Stimulated activated CD4-positive, alpha-beta T cell treated with anti-CD3 and anti-CD28 coated beads, Interleukin-15, amount 100 ng/mL, for 24 hours (primary cell): ENCODE results near the gene NECTIN1.

Source experiments
- DNase-seq: peaks from one replicate; pipeline ENCODE4 v3.0.0-alpha.2; 2020

The NECTIN1 gene

GRCh38 chr11:119638851-119639250 lies 90.1 kb downstream of the NECTIN1 start:
- DNase-seq: no peak

DNA sequence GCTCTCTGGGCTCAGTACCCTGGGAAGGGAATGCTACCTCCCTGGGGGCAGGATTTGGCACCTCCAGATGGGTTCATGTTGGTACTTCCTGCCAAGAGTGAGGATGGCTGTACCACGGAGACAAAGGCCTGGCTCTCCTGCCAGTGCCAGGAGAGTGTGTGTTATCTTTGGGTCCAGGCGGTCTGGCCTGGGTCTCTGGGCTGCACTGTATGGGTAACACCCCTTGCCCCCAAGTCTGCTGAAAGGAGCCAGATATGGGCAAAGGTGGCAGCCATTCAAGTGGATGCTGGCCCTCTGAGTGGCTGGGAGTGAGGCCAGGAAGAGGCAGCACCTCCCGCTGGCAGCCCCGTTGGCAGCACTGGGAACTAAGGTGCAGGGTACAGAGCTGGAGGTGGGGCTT lies 91.5 kb downstream of the NECTIN1 start:
- no peak for DNase-seq

DNA sequence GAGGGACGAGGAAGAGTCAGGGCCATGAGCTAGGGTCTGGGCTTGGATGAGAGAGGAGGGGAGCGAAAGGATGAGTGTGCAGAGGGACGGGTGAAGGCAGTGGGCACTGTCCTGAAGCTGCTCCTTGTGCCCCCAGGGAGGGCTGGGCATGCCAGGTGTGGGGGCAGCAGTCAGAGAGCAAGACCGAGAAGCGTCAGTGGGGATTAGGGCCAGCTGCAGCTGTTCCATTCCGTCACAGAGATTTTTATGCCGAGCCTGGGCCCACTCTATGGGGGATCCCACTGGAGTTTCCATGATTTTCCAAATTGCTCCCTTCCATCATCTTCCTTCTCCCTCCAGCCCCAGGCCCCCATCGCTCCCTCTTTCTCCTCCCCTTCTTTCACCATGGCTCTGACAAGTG lies 93.2 kb downstream of the NECTIN1 start:
- DNase-seq: no peak

DNA sequence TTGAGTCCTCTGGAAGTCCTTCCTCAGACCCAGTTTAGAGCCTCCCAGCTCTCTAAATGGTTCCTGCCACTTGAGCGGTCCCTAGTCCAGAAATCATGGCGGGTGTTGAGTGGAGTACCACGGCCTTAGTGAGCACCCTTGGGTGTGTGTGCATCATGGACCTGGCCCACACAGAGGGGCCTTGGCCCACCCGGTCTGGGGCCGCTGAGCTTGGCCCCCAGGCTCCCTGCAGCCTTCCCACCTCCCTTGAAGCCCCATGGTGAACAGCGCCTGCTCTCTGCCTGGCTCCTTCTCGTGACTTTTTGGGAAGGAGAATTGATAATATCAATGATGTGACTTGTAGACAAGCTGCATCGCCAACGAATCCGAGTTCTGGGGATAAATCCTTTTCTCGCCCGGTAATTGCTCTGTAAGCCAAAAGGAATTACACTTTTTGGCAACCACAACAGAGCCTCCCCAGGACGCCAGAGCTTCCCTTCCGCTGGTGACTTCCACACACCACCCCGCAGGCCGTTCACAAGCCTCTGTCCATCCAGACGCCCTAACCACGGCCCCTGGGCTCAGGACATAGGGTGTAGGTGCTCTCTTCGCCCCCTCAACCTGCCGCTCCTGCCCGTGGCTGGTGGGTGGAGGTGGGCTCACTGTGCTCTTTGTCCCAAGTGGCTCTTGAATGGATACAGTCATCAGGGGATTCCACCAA lies 93.8 kb downstream of the NECTIN1 start:
- no peak for DNase-seq

DNA sequence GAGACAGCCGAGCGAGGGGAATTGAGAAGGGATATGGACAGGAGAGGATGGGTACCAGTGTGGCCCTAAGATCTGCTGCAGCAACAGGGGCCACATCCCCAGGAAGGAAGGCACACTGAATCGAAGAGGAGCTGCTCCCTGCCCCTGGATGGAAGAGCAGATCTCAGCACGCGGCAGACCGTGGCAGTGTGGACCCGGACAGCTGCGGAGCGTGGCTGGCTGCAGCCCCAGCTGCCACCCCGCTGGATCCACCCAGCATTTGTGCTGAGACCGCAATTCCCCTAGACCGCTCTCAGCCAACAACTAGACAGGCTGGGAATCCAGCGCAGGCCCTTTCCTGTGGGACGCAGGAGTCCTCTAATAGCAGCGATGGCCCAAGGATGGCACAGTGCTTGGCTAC lies 94.7 kb downstream of the NECTIN1 start:
- DNase-seq: no peak

- no peak for DNase-seq
These were observed 99.0 kb downstream of the NECTIN1 start for GRCh38 chr11:119629834-119630624.

DNA sequence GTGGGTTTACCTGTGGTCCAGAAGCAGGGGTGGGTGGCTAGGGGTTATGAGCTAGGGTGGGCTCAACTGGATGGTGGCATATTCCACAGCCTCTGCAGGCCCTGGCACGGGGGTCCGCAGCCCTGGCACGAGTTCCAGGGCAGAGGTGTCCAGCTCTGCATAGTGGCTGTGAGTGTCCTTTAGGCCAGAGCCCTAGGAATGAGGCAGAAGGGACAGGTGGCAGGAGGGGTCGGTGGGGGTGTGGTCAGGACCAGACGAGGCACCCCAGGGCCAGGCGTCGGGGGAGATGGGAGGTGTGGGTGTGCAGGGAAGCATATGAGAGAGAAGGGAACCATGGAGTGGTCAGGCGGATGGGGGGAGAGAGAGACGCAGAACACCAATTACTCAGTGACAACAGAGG lies 99.9 kb downstream of the NECTIN1 start:
- no peak for DNase-seq

- no peak for DNase-seq
These were observed 101.7 kb downstream of the NECTIN1 start for GRCh38 chr11:119627286-119627685.

DNA sequence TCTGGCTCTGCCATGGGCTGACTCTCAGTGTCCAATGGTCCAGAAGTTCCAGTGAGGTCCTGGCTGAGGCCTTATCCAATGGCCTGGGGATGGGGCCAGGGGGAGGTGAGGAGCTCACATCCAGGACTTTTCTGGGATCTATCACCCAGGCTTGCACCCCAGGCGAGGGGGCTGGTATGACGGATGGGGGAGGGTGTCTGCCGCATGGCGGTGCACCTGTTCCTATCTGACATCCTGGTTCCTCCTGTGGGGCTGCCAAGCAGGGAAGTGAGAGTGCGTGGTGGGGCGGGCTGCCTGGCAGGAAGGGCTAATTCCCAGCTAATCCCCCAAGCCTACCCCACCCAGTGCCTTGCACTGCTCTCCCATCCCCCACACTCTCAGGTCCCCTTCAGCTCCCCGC lies 102.1 kb downstream of the NECTIN1 start:
- no peak for DNase-seq

DNA sequence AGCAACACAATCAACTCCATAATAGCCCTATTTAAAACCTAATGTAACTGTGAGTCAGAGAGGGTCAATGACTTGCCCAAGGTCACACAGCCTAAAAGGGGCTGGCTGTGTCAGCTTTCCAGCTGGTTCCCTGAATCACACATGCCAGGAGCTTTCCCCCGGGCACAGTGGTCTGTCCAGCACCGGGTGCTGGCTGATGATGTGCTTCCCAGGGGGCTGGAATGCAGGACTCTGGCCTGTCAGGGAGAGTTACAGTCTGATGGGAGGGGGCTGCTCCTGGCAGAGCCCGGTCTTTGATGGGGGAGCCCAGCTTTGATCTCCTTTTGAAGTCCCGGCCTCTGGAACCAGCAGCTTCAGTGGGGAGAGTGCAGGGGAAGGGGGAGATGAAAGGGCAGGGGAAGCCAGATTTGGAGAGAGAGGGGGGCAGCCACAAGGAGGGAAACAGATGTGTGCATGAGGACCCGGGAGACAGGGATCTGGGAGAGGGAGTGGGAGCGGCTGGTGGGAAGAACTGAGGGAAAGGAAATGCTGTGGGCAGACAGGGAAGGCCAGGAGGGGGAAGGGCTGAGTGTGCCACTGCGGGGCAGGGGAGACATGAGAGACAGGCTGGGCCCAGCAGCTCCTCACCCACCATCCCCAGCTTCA lies 102.7 kb downstream of the NECTIN1 start:
- DNase-seq: no peak

DNA sequence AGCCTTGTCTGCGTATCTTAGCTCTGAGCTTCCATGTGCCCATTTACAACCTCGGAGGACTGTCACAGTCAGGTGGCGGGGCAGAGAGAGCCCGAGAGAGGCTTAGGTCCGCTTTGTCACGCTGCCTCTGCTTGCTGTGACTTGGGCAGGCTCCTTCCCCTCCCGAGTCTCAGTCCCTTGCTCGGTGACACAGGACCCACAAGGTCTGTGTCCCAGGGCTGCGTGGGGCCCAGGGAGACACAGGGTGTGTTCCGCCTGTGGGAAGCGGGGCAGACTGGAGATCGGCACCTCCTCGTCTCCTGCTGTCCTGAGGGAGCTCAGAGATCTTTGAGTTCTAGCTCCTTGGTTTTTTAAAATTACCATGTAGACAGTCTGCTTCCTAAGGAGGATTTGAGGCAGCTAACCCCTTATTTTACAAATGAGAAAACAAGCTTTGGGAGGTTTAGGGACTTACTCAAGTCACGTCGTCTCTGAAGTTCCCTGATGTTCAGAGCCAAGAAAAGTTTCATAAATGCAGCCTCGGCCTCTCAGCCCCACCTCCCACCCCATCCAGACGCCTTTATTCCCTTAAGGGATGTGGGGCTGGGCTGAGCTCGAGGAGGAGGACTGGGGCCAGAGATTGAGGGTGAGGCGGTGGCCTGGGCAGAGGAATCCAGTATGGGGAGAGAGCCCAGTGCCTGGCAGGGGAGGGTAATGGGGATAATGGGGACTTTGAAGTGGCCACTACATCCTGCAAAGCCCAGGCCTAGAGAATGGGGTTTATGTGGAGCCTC lies 103.6 kb downstream of the NECTIN1 start:
- no peak for DNase-seq

DNA sequence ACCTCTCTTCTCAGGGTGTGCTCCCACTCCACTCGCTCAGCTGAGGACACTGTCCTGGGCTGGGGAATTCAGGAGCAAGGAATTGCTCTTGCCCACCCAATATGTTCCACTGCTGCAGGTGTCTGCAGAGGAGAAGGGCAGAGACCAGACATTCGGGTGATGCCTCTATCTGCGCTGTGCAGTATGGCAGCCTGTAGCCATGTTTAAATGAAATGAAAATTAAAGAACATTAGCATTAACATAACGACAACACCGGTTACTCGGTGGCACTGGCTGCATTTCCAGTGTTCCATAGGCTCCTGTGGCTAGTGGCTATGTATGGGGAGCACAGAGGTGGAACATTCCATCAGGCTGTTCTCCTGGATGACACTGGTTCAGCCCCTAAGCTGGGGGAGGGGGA lies 104.4 kb downstream of the NECTIN1 start:
- DNase-seq: no peak

DNA sequence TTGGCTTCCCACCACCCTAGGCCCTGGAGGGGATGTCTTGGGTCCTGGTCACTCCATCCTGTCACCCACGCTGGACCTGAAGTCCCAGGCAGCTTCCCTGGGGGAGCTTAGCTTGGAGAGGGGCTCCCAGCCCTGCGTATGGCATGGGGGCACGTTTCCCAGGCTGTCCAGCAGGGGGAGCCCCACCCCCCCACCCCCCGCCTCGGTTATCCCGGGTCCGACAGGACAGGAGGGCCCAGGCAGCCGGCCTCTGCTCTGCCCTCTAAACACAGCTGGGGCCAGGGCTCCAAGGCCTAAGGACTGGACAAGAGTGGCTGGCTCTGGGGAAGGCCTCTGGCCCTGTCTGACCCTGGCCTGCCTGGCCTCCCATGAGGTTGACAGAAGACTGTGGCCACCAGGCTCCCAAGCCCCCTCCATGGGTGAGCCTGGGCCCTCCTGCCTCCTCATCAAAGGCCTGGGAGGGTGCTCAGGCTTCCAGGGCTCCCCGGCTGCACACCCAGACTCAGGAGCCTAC lies 104.8 kb downstream of the NECTIN1 start:
- peak; percentile 13 for DNase-seq

GRCh38 chr11:119623682-119624081 lies 105.3 kb downstream of the NECTIN1 start:
- no peak for DNase-seq

GRCh38 chr11:119622454-119623143 lies 106.4 kb downstream of the NECTIN1 start:
- no peak for DNase-seq

DNA sequence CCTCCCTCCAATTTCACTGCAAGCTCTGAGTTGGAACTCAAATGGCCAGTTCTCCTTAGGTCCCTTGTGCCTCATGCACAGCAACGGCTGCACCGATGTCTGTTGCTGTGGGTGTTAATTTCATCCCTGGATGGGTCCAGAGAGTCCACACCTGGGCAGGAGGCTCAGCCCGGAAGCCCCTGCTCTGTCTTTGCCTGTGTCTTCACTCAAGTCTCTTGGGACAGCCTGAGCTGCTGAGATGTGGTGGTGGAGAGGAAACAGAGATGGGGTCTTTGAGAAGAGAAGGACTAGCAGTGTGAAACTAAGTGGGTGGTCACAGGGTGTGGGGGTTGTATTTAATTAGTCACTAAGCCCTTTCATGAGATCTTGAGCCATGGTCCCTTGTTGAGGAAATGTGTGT lies 109.3 kb downstream of the NECTIN1 start:
- DNase-seq: no peak

DNA sequence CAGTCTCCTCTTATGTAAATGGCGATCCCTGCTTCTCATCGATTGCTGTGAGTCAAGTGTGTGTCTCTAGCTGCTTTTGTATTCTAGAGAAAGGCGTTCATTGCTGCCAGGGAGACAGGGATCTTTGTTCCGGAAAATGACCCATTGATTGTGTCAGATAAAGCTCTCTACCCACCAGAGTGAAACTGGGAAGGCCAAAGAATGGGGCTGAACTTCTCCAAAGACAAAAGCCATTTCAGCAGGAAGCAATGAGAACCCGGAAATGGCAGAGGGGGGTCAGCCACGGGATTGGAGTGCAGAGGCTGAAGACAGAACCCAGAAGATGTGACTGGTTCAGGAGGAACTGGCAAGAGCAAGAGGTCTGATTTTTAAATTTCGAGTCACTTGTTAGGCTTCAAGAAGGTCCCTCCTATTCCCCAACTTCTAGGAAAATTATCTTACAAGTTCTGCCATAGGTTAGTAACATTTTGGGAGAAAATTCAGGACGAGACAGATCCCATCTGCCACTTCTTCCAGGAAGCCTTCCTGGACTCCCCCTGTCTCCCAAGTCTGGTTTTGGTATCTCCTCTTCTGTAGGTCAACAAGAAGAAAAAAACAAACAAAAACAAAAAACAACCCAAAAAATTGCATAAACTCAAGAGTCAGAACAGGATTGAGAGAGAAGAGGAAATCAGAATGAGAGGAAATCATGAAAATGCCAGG lies 110.6 kb downstream of the NECTIN1 start:
- no peak for DNase-seq

- DNase-seq: no peak
These were observed 111.7 kb downstream of the NECTIN1 start for GRCh38 chr11:119617340-119617713.

GRCh38 chr11:119616586-119617339 lies 112.2 kb downstream of the NECTIN1 start:
- no peak for DNase-seq

DNA sequence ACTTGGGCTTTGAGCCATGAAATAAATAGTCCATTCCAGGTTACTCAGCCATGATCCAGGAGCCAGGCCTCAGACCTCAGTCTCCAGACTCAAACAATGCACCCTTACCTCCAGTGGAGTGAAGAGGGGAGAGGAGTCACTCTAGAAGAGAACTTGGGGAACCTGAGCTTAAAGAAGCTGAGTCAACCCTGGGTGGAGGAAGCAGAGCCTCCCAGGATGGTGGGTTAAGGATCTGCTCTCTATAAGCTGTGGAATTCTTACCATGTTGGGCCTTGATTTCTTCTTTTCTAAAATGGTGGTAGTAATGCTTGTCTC lies 113.2 kb downstream of the NECTIN1 start:
- no peak for DNase-seq
